HUES48 (cell line): ENCODE measurements around the gene ELP5.
A peak's percentile ranks its signal among the peaks of the same experiment; 100 is the strongest.

ENCODE experiments used
- H3K27ac ChIP-seq: one replicate; pipeline ENCODE4 v1.7.0; 2013; ENCODE audit warnings: low read depth, low read length, inconsistent platforms
- H3K27me3 ChIP-seq: 2 replicates; pipeline ENCODE4 v1.6.1; 2013; ENCODE audit warnings: mild to moderate bottlenecking, low read length; ENCODE audit not compliant: control insufficient read depth, insufficient read depth
- H3K36me3 ChIP-seq: 2 replicates; pipeline ENCODE4 v1.6.1; 2013; ENCODE audit warnings: low read length; ENCODE audit not compliant: control insufficient read depth, insufficient read depth
- H3K4me1 ChIP-seq: 2 replicates; pipeline ENCODE4 v1.6.1; 2013; ENCODE audit warnings: mild to moderate bottlenecking, low read length; ENCODE audit not compliant: control insufficient read depth, insufficient read depth
- H3K4me3 ChIP-seq: 2 replicates; pipeline ENCODE4 v1.5.1; 2013; ENCODE audit warnings: mild to moderate bottlenecking, low read depth, low read length
- H3K9ac ChIP-seq: 2 replicates; pipeline ENCODE4 v1.6.1; 2013; ENCODE audit warnings: mild to moderate bottlenecking, low read depth, low read length, moderate library complexity
- H3K9me3 ChIP-seq: 2 replicates; pipeline ENCODE4 v1.6.1; 2013; ENCODE audit warnings: low read length; ENCODE audit not compliant: control insufficient read depth, insufficient read depth

The ELP5 gene

GRCh38 chr17:7226721-7227710 is 25.0 kb upstream of the ELP5 start:
- no peaks in the 10 kb centered on the region for H3K4me1 ChIP-seq
- no peak overlapping the region for H3K9ac ChIP-seq
- H3K36me3 ChIP-seq: peaks cover 85% of the 10 kb centered on the region
- H3K4me3 ChIP-seq: no peak overlapping the region
- H3K27me3 ChIP-seq: no peaks in the 10 kb centered on the region
- H3K9me3 ChIP-seq: no peaks in the 10 kb centered on the region
- no peak overlapping the region for H3K27ac ChIP-seq

GRCh38 chr17:7228920-7229319 is 23.1 kb upstream of the ELP5 start:
- Histone ChIP-seq H3K4me1 (peaks cover 6% of the 10 kb centered on the region; the same call in 1 of the 2 replicates), H3K4me3 (no peak overlapping the region), H3K27me3 (no peaks in the 10 kb centered on the region), H3K27ac (no peak overlapping the region), H3K9me3 (no peaks in the 10 kb centered on the region), H3K9ac (no peak overlapping the region), H3K36me3 (peaks cover 67% of the 10 kb centered on the region)

DNA sequence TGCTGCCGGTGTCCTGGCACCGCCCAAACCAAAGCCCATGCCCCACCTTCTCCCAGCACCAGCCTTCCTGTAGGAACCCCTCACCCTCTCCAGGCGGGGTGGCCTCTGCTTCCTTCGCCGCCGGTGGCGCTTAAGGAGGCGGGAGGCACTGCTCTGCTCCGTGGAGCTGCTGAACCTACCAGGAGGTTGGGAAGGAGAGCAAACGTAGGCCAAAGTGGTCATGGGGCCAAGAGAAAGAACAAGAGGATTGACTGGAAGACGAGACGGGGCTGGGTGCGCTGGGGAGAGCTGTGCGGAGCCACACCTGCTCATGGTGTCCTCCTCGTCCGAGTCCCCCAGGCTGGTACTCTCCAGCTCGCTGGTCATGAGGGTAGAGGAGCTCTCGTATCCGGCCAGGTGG is 22.5 kb upstream of the ELP5 start:
- Histone ChIP-seq H3K27ac (no peak overlapping the region), H3K9ac (no peak overlapping the region), H3K36me3 (peaks cover 63% of the 10 kb centered on the region)

DNA sequence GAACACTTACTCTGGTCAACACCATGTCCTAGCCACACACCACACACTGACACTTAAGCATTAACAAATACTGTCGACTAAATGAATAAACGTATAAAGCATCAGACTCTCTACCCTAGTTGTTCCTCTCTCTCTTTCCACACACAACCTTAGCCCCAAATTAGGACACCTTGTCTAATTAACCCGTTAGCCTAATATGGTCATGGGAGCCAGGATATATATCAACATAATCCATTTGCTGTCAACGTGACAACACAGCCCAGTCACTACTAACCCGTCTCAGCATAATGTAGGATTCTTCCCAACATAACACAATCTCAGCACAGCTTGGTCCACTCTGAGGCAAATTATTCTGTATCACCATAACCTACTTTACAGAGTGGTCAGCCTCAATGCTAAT is 19.9 kb upstream of the ELP5 start:
- Histone ChIP-seq H3K27ac (no peak overlapping the region), H3K9me3 (no peaks in the 10 kb centered on the region), H3K36me3 (peaks cover 62% of the 10 kb centered on the region), H3K9ac (no peak overlapping the region), H3K4me1 (peaks cover 7% of the 10 kb centered on the region), H3K27me3 (no peaks in the 10 kb centered on the region), H3K4me3 (no peak overlapping the region)

More for the DNA sequence above, 22.5 kb upstream of the ELP5 start:
- no peak overlapping the region for H3K4me3 ChIP-seq
- H3K27me3 ChIP-seq: no peaks in the 10 kb centered on the region
- no peaks in the 10 kb centered on the region for H3K9me3 ChIP-seq
- H3K4me1 ChIP-seq: peaks cover 6% of the 10 kb centered on the region; the same call in 1 of the 2 replicates

- Histone ChIP-seq H3K9me3 (no peaks in the 10 kb centered on the region), H3K36me3 (peaks cover 48% of the 10 kb centered on the region), H3K27me3 (no peaks in the 10 kb centered on the region), H3K4me3 (peak overlapping the region; percentile 94), H3K9ac (peak overlapping the region; percentile 77), H3K4me1 (peaks cover 11% of the 10 kb centered on the region), H3K27ac (peak overlapping the region; percentile 94)
Measured at GRCh38 chr17:7233701-7234082, 18.3 kb upstream of the ELP5 start.

DNA sequence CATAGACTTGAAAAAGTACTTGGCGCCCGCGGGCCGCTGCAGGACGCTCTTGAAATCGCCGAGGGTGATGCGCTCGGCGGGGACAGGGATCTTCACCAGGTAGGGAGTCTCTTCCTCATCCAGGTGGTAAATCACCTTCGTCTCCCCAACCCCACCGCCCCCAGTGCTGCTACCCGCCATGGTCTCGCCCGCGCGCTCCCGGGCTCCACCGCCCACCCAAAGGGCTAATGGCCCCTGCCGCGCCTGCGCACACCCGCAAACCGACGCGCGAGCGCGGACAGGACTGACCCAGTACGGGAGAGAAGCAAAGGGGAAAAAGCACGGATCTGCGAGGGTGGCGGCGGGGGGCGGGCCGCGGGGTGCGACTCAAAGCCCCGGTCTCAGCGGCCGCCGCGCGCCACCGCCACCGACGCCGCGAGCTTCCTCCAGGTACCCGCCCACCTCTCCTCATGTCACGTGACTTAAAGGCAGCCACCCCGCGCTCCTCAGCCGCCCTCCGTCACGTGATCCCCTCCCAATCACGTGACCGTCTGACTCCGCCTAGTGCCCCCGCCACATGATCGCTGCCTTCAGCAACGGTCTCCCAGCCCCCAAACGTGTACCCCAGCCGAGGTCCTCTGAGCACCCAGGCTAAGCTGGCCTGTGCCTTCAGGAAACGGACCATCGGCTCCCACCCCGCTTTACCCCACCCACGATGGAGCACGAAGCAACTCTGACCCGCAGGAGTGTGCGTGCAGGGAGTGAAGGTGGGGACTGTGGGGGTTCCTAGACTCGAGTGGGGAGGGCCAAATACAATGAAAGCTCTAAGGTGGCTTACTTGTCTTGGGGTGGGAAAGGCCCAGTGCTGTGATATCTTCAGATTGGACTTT is 17.7 kb upstream of the ELP5 start, which contains the start of gene DVL2:
DVL2 (minus strand) TSS at position 435 of the 869 bp plus-strand sequence; CDS start at position 180, 255 bp downstream.
- Histone ChIP-seq H3K9ac (peak within 1 kb of the TSS; percentile 77), H3K4me3 (peak within 1 kb of the TSS; percentile 94), H3K9me3 (no peaks in the 10 kb centered on the region), H3K4me1 (peaks cover 11% of the 10 kb centered on the region), H3K27ac (peak within 1 kb of the TSS; percentile 94), H3K36me3 (peaks cover 42% of the 10 kb centered on the region), H3K27me3 (no peaks in the 10 kb centered on the region)

DNA sequence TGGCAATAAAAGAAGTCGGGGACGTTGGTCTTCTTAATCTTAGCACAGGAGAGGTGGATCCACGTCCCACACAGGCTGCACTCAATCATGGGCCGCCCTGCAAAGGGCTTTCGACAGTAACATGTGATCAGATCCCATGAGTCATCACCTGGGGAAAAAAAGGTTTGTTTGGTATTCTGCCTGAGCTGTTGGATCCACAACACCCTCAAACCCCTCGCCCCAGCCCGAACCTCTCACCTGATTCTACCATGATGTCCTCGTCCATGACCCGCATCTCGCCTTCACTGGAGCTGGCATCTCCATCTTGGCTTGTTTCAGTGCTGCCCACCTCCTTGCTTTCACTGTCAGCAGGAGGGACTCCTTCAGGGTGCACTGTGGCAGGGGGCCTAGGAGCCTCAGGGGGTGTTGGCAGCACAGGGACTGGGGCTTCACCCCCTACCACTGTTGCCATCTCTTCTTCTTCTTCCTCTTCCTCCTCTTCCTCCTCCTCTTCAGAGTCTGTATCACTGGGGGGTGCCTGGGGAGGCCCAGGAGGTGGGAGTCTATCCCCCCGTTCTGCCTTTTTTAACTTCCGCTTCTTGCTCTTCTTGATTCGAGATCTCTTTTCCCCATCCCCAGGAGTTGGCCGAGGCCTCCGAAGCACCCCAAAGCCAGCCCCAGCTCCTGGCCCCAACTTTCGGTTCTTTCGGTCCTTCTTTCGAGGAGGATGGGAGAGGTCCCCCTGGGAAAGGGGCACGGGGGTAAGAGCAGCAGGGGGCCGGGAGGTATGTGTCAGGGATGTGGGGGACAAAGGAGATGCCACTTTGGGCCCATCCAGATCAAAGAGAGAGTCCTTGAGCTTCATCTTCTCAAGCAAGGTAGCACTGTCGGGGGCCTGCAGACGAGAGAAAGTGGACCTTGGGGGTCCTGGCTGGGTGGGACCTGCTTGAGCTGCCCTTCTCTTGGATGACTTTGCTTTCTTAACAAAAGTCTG is 16.0 kb upstream of the ELP5 start:
- Histone ChIP-seq H3K36me3 (peaks cover 37% of the 10 kb centered on the region), H3K27ac (peak overlapping the region; percentile 94), H3K9ac (no peak overlapping the region), H3K9me3 (no peaks in the 10 kb centered on the region), H3K27me3 (no peaks in the 10 kb centered on the region), H3K4me1 (peaks cover 14% of the 10 kb centered on the region), H3K4me3 (no peak overlapping the region)

GRCh38 chr17:7236808-7237207 is 15.2 kb upstream of the ELP5 start:
- Histone ChIP-seq H3K4me1 (peaks cover 17% of the 10 kb centered on the region), H3K9me3 (no peaks in the 10 kb centered on the region), H3K4me3 (no peak overlapping the region), H3K27me3 (no peaks in the 10 kb centered on the region), H3K36me3 (peaks cover 38% of the 10 kb centered on the region), H3K27ac (peak overlapping the region; percentile 92), H3K9ac (no peak overlapping the region)

DNA sequence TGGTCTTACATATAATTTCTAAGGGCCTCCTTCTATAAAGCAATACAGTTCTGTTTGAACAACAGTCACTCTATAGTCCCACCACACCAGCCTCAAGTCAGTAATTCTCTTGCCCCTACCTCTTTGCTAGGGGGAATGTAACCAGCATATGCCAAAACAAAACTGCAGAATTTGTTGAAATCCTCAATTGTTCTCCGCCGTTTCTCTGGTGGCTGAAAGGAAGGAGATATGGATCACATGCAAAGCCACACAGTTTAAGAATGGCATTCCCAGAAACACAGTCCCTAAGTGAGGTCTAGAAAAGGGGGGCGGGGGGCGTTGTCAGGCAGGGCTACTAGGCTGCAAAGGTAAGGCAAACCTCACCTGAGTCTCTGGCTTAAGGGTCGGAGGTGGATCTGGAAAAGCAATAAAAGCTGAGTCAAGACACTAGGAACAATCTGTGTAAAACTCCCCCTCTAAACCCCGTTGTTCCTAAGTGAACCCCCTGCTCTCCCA is 14.7 kb upstream of the ELP5 start:
- H3K36me3 ChIP-seq: peaks cover 38% of the 10 kb centered on the region
- no peaks in the 10 kb centered on the region for H3K27me3 ChIP-seq
- peak overlapping the region; percentile 70 for H3K4me3 ChIP-seq
- peaks cover 14% of the 10 kb centered on the region for H3K4me1 ChIP-seq
- H3K27ac ChIP-seq: peak overlapping the region; percentile 92
- no peaks in the 10 kb centered on the region for H3K9me3 ChIP-seq
- H3K9ac ChIP-seq: no peak overlapping the region
